HepG2 (cell line): ENCODE results near the gene CREBBP. TPM values are rescaled to one million over a fixed set of nuclear protein-coding genes. Genes with fewer than 3 reads are reported as not detected.
A peak's percentile ranks its signal among the peaks of the same experiment; 100 is the strongest.

Experiments used
- AGO2 ChIP-seq: fragments of 200-400 bp; formaldehyde crosslinking; optimal IDR thresholded peaks from 2 replicates; pipeline ENCODE3; 2017; ENCODE audit warnings: mild to moderate bottlenecking, low read depth, low read length, moderate library complexity
- ATF7 ChIP-seq, 2 experiments: fragments of 450-650 bp in 1 of 2; sonication (generic) in 1 of 2; formaldehyde crosslinking in 1 of 2; IDR thresholded peaks; 2 replicates each; pipeline versions ENCODE4 v1.4.0 to v1.6.1; 2016 to 2020; ENCODE audit warnings: antibody characterized with exemption in 1 of 2, mild to moderate bottlenecking in 1 of 2, missing genetic modification reagents in 1 of 2
- DNMT3B ChIP-seq: conservative IDR thresholded peaks from 2 replicates; pipeline ENCODE4 v1.6.1; 2016; ENCODE audit warnings: missing biosample characterization, control low read depth
- PHF8 ChIP-seq: sonication (generic); formaldehyde crosslinking; IDR thresholded peaks from 2 replicates; pipeline ENCODE4 v1.5.0; 2020; ENCODE audit warnings: missing genetic modification reagents
- RAD21 ChIP-seq: fragments of 450-650 bp; formaldehyde crosslinking; IDR thresholded peaks from 2 replicates; pipeline ENCODE4 v1.5.0; 2020; ENCODE audit warnings: mild to moderate bottlenecking
- ZBTB7B ChIP-seq: sonication (generic); formaldehyde crosslinking; IDR thresholded peaks from 2 replicates; pipeline ENCODE4 v1.4.0; 2020; ENCODE audit warnings: missing genetic modification reagents
- ZMYM2 ChIP-seq: sonication (generic); formaldehyde crosslinking; IDR thresholded peaks from 2 replicates; pipeline ENCODE4 v1.8.0; 2022; ENCODE audit warnings: mild to moderate bottlenecking, missing genetic modification reagents
- ZNF17 ChIP-seq: sonication (generic); formaldehyde crosslinking; IDR thresholded peaks from 2 replicates; pipeline ENCODE4 v1.5.0; 2020; ENCODE audit warnings: mild to moderate bottlenecking, missing genetic modification reagents
- ZNF33A ChIP-seq: sonication (generic); formaldehyde crosslinking; IDR thresholded peaks from 2 replicates; pipeline ENCODE4 v1.5.1; 2020; ENCODE audit warnings: missing genetic modification reagents, mild to moderate bottlenecking, moderate library complexity, borderline replicate concordance
- ZNF431 ChIP-seq: sonication (generic); formaldehyde crosslinking; IDR thresholded peaks from 2 replicates; pipeline ENCODE4 v1.9.0; 2022; ENCODE audit warnings: missing genetic modification reagents, low read depth, mild to moderate bottlenecking, borderline replicate concordance
- ZNF543 ChIP-seq: sonication (generic); formaldehyde crosslinking; IDR thresholded peaks from 2 replicates; pipeline ENCODE4 v1.4.0; 2020; ENCODE audit warnings: mild to moderate bottlenecking, missing genetic modification reagents
- ZNF616 ChIP-seq: sonication (generic); formaldehyde crosslinking; IDR thresholded peaks from 2 replicates; pipeline ENCODE4 v1.5.0; 2020; ENCODE audit warnings: low read depth, mild to moderate bottlenecking, missing genetic modification reagents
- polyA plus RNA-seq, 8 experiments: library from polyadenylated mRNA; depleted of rRNA in 3 of 8; stranded (reverse) in 7 of 8; unstranded in 1 of 8; fragments of >200 nt; fragmentation: Illumina TruSeq in 4 of 8; extraction: Trizol in 4 of 8; gene quantifications; 2 replicates each; pipeline versions ENCODE4 v1.2.1 to v1.2.3, GENCODE V29; 2011 to 2016; ENCODE audit warnings: low read depth in 4 of 8, missing spikeins in 1 of 8, mixed read lengths in 1 of 8; ENCODE audit not compliant: insufficient read depth in 1 of 8
- total RNA-seq, 5 experiments: library from RNA; depleted of rRNA; stranded (reverse); fragments of >200 nt; fragmentation: Illumina TruSeq; extraction: Trizol; gene quantifications; 2 replicates each; pipeline ENCODE4 v1.2.3, GENCODE V29; 2016; ENCODE audit warnings: low read depth in 1 of 5
- TF ChIP-seq, protein P1 (sequence below): sonication (generic); formaldehyde crosslinking; IDR thresholded peaks from 2 replicates; pipeline ENCODE4 v1.4.0; 2020; ENCODE audit warnings: missing genetic modification reagents, low read depth, mild to moderate bottlenecking, borderline replicate concordance
- TF ChIP-seq, protein P2 (sequence below): sonication (generic); formaldehyde crosslinking; IDR thresholded peaks from 2 replicates; pipeline ENCODE4 v1.4.0; 2020; ENCODE audit warnings: missing genetic modification reagents, borderline replicate concordance
- TF ChIP-seq, protein P3 (sequence below): sonication (generic); formaldehyde crosslinking; IDR thresholded peaks from 2 replicates; pipeline ENCODE4 v1.4.0; 2020; ENCODE audit warnings: mild to moderate bottlenecking, missing genetic modification reagents
- TF ChIP-seq, protein P4 (sequence below): IDR thresholded peaks from 2 replicates; pipeline ENCODE4 v1.6.1; 2016; ENCODE audit warnings: missing biosample characterization, missing genetic modification reagents, low read depth
- TF ChIP-seq, protein P5 (sequence below): sonication (generic); formaldehyde crosslinking; IDR thresholded peaks from 2 replicates; pipeline ENCODE4 v1.5.1; 2020; ENCODE audit warnings: mild to moderate bottlenecking, missing genetic modification reagents, moderate library complexity

Gene CREBBP
- total and polyA plus RNA-seq, 2 of the 13 experiments (the other 11 are each of a cell fraction or from before 2014, with no cell fraction given) = 5.3 to 10.4 TPM

DNA sequence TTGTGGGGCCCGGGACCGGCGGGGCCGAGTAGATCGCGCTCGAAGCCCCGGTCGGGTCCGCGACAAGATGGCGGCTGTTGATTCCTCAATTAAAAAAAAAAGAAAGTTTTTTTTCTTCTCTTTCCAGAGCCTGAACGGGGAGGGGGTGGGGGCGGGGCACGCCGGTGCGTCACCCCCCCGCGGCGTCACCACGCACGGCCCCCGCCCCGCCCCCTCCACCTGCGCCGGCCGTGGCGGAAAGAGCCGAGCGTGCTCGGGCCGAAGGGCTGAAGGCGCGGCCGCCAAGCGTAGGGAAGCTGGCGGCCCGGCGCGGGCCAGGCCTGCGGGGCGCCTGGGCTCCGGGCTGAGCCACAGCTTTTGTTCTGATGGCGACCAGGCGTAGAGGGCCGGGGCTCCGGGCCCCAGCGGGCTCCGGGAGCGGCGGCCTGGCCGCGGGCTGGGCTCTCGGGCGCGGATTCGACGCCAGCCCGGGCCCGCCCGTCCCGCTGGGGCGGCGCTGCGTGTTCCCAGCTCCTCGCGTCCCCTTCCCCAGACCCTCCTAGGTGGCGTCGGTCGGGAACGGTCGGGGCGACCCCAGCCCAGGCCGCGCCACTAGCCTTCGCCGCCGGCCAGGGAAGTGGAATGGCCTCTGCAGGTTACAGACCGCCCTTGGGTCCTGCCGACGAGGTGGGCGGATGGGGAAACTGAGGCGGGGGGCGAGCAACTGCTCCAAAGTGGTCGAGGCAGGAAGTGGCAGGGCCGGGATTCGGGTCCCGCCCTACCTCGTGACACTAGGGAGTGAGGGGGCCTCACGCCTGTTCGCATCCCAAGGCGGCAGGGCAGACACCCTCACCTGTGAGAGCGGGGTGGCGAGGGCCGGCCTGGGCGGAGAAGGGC lies at the start of gene CREBBP (continued):
- TF ChIP-seq, protein P1, sequence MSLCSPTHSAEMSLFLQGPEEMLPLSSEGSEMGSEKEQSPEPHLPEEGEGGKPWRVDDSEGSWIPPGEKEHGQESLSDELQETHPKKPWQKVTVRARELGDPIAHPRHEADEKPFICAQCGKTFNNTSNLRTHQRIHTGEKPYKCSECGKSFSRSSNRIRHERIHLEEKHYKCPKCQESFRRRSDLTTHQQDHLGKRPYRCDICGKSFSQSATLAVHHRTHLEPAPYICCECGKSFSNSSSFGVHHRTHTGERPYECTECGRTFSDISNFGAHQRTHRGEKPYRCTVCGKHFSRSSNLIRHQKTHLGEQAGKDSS (CRISPR knock-in tag) = 0 out of 2 replicates have a peak, but pooled peaks have one; percentile 35
- TF ChIP-seq ZBTB7B (CRISPR knock-in tag) = 0 out of 2 replicates have a peak, but pooled peaks have one; percentile 12
- peak; percentile 70 for TF ChIP-seq AGO2
- peak; percentile 54; the same call in 1 of the 2 replicates for TF ChIP-seq ZNF431 (CRISPR knock-in tag)
- TF ChIP-seq, protein P2, sequence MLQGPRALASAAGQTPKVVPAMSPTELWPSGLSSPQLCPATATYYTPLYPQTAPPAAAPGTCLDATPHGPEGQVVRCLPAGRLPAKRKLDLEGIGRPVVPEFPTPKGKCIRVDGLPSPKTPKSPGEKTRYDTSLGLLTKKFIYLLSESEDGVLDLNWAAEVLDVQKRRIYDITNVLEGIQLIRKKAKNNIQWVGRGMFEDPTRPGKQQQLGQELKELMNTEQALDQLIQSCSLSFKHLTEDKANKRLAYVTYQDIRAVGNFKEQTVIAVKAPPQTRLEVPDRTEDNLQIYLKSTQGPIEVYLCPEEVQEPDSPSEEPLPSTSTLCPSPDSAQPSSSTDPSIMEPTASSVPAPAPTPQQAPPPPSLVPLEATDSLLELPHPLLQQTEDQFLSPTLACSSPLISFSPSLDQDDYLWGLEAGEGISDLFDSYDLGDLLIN (CRISPR knock-in tag) = 0 out of 2 replicates have a peak, but pooled peaks have one; percentile 12
- TF ChIP-seq ZNF17 (CRISPR knock-in tag) = no peak
- no peak for TF ChIP-seq ZNF33A (CRISPR knock-in tag)
- TF ChIP-seq, protein P3, sequence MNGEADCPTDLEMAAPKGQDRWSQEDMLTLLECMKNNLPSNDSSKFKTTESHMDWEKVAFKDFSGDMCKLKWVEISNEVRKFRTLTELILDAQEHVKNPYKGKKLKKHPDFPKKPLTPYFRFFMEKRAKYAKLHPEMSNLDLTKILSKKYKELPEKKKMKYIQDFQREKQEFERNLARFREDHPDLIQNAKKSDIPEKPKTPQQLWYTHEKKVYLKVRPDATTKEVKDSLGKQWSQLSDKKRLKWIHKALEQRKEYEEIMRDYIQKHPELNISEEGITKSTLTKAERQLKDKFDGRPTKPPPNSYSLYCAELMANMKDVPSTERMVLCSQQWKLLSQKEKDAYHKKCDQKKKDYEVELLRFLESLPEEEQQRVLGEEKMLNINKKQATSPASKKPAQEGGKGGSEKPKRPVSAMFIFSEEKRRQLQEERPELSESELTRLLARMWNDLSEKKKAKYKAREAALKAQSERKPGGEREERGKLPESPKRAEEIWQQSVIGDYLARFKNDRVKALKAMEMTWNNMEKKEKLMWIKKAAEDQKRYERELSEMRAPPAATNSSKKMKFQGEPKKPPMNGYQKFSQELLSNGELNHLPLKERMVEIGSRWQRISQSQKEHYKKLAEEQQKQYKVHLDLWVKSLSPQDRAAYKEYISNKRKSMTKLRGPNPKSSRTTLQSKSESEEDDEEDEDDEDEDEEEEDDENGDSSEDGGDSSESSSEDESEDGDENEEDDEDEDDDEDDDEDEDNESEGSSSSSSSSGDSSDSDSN (CRISPR knock-in tag) = peak; percentile 70
- TF ChIP-seq DNMT3B = no peak
- TF ChIP-seq, protein P4, sequence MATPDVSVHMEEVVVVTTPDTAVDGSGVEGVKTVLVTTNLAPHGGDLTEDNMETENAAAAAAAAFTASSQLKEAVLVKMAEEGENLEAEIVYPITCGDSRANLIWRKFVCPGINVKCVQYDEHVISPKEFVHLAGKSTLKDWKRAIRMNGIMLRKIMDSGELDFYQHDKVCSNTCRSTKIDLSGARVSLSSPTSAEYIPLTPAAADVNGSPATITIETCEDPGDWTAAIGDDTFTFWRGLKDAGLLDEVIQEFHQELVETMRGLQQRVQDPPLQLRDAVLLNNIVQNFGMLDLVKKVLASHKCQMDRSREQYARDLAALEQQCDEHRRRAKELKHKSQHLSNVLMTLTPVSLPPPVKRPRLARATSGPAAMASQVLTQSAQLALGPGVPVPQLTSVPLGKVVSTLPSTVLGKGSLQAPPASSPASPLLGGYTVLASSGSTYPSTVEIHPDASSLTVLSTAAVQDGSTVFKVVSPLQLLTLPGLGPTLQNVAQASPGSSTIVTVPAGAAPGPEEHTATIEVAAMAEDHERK (CRISPR knock-in tag) = peak; percentile 94
- peak; percentile 37; the same call in 1 of the 2 replicates for TF ChIP-seq ZMYM2 (CRISPR knock-in tag)
- TF ChIP-seq RAD21 (CRISPR knock-in tag) = peak; percentile 33; the same call in 1 of the 2 replicates
- TF ChIP-seq, protein P5, sequence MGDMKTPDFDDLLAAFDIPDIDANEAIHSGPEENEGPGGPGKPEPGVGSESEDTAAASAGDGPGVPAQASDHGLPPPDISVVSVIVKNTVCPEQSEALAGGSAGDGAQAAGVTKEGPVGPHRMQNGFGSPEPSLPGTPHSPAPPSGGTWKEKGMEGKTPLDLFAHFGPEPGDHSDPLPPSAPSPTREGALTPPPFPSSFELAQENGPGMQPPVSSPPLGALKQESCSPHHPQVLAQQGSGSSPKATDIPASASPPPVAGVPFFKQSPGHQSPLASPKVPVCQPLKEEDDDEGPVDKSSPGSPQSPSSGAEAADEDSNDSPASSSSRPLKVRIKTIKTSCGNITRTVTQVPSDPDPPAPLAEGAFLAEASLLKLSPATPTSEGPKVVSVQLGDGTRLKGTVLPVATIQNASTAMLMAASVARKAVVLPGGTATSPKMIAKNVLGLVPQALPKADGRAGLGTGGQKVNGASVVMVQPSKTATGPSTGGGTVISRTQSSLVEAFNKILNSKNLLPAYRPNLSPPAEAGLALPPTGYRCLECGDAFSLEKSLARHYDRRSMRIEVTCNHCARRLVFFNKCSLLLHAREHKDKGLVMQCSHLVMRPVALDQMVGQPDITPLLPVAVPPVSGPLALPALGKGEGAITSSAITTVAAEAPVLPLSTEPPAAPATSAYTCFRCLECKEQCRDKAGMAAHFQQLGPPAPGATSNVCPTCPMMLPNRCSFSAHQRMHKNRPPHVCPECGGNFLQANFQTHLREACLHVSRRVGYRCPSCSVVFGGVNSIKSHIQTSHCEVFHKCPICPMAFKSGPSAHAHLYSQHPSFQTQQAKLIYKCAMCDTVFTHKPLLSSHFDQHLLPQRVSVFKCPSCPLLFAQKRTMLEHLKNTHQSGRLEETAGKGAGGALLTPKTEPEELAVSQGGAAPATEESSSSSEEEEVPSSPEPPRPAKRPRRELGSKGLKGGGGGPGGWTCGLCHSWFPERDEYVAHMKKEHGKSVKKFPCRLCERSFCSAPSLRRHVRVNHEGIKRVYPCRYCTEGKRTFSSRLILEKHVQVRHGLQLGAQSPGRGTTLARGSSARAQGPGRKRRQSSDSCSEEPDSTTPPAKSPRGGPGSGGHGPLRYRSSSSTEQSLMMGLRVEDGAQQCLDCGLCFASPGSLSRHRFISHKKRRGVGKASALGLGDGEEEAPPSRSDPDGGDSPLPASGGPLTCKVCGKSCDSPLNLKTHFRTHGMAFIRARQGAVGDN = peak; percentile 76
- peak; percentile 57 for TF ChIP-seq PHF8 (CRISPR knock-in tag)
- TF ChIP-seq ATF7 (IDR thresholded peaks at IDR 0.05) = no peak
- 0 out of 2 replicates have a peak, but pooled peaks have one; percentile 55 for TF ChIP-seq ATF7 (CRISPR knock-in tag; IDR thresholded peaks at IDR 0.05)
- TF ChIP-seq ZNF543 (CRISPR knock-in tag) = no peak
- 0 out of 2 replicates have a peak, but pooled peaks have one; percentile 28 for TF ChIP-seq ZNF616
